Gastroesophageal sphincter (tissue), 4 donors: ENCODE measurements around the gene EXD2. TPM values are rescaled to one million over a fixed set of nuclear protein-coding genes. Genes with fewer than 3 reads are reported as not detected.
A peak's percentile ranks its signal among the peaks of the same experiment; 100 is the strongest.

ENCODE experiments used
- ATAC-seq: fragments of 150-250 bp; one replicate; pipeline ENCODE4 v1.9.1; 2016; ENCODE audit warnings: mild to moderate bottlenecking, moderate library complexity
- H3K27ac ChIP-seq, 4 donors: fragments of 200-600 bp; sonication (generic) in 3 of 4; 1 replicate in 3 of 4; 2 replicates in 1 of 4; pipeline ENCODE4 v1.5.1; 2016 to 2019
- H3K27me3 ChIP-seq: fragments of 200-600 bp; sonication (generic); one replicate; pipeline ENCODE4 v1.5.1; 2019
- H3K36me3 ChIP-seq, 2 donors: fragments of 200-600 bp; sonication (generic); one replicate each; pipeline ENCODE4 v1.5.1; 2019; ENCODE audit warnings: control low read depth in 1 of 2
- H3K4me1 ChIP-seq, 3 donors: fragments of 200-600 bp; sonication (generic); 1 replicate in 2 of 3; 2 replicates in 1 of 3; pipeline ENCODE4 v1.5.1; 2016 to 2019; ENCODE audit warnings: control low read depth in 2 of 3
- H3K4me3 ChIP-seq, 2 donors: fragments of 200-600 bp; sonication (generic); one replicate each; pipeline ENCODE4 v1.5.1; 2019; ENCODE audit warnings: mild to moderate bottlenecking in 1 of 2, moderate library complexity in 1 of 2
- H3K9me3 ChIP-seq, 3 donors: fragments of 200-600 bp; sonication (generic); one replicate each; pipeline ENCODE4 v1.5.1; 2017 to 2019; ENCODE audit warnings: control low read depth in 2 of 3
- CTCF ChIP-seq, 4 experiments: fragments of 200-600 bp in 2 of 4; fragments of 450-650 bp in 2 of 4; sonication (generic) in 1 of 4; IDR thresholded peaks; one replicate each; pipeline ENCODE4 v1.5.1; 2017 to 2019; ENCODE audit warnings: antibody characterized with exemption in 4 of 4, mild to moderate bottlenecking in 2 of 4, moderate library complexity in 2 of 4
- EP300 ChIP-seq: sonication (generic); formaldehyde crosslinking; IDR thresholded peaks from one replicate; pipeline ENCODE4 v1.6.1; 2017; ENCODE audit warnings: antibody characterized with exemption, mild to moderate bottlenecking
- POLR2A ChIP-seq, 2 donors: fragments of 450-650 bp; IDR thresholded peaks; one replicate each; pipeline ENCODE4 v1.6.1; 2017; ENCODE audit warnings: antibody characterized with exemption in 2 of 2, mild to moderate bottlenecking in 2 of 2, moderate library complexity in 1 of 2
- POLR2AphosphoS5 ChIP-seq: sonication (generic); formaldehyde crosslinking; IDR thresholded peaks from one replicate; pipeline ENCODE4 v1.6.1; 2017; ENCODE audit warnings: antibody characterized with exemption
- WGBS, 2 donors: methylation state at CpG; one replicate each; pipeline ENCODE4 v1.1.5; 2018; ENCODE audit warnings: low coverage in 1 of 2; 5-methylcytosine and 5-hydroxymethylcytosine counted together
- total RNA-seq, 4 donors: library from RNA; depleted of rRNA; stranded (reverse); fragments of >200 nt; gene quantifications; one replicate each; pipeline ENCODE4 v1.1.0, GENCODE V29; 2016

Gene EXD2
- total RNA-seq, 4 donors from 2014 or later, result 16.7 to 37.1 (median 25.8) TPM

- 89 to 95% methylated on average over 4 of the region's 4 CpGs for WGBS, 2 donors
- peaks cover 7% of the 10 kb centered on the region for H3K27me3 ChIP-seq
- ATAC-seq, result no peak
These were observed 76.2 kb downstream of the EXD2 start for GRCh38 chr14:69267492-69267891.

GRCh38 chr14:69268223-69268622 lies 76.9 kb downstream of the EXD2 start:
- Histone ChIP-seq H3K27ac (no peak overlapping the region), H3K4me3 (no peak overlapping the region), H3K36me3 (no peaks in the 10 kb centered on the region), H3K4me1 (peaks cover 0 to under 1% (median 0%) of the 10 kb centered on the region in 3 donors), H3K27me3 (no peaks in the 10 kb centered on the region), H3K9me3 (no peaks in the 10 kb centered on the region)
- ATAC-seq, result peak; percentile 13
- WGBS, 2 donors, result 21 to 38% methylated on average over 2 of the region's 2 CpGs
- no peak for TF ChIP-seq EP300
- peak; percentile 15 for TF ChIP-seq POLR2AphosphoS5

More at GRCh38 chr14:69267492-69267891, 76.2 kb downstream of the EXD2 start:
- Histone ChIP-seq H3K9me3 (no peaks in the 10 kb centered on the region), H3K4me3 (no peak overlapping the region), H3K4me1 (peaks cover 0 to 8% (median 3%) of the 10 kb centered on the region in 3 donors), H3K36me3 (no peaks in the 10 kb centered on the region), H3K27ac (no peak overlapping the region)
- TF ChIP-seq POLR2A (IDR thresholded peaks at IDR 0.05) (no peak), EP300 (no peak), CTCF (IDR thresholded peaks at IDR 0.05) (no peak), POLR2AphosphoS5 (no peak)

- WGBS, 2 donors, result 56 to 69% methylated on average over 2 to 4 of the region's 4 CpGs
- ATAC-seq, result no peak
- no peaks in the 10 kb centered on the region for H3K36me3 ChIP-seq
- no peaks in the 10 kb centered on the region for H3K27me3 ChIP-seq
- TF ChIP-seq CTCF (IDR thresholded peaks at IDR 0.05), result no peak
- TF ChIP-seq POLR2A (IDR thresholded peaks at IDR 0.05), result no peak
- TF ChIP-seq POLR2AphosphoS5, result no peak
- no peak for TF ChIP-seq EP300
- no peaks in the 10 kb centered on the region for H3K4me1 ChIP-seq
- no peak overlapping the region for H3K27ac ChIP-seq
- no peak overlapping the region for H3K4me3 ChIP-seq
- no peaks in the 10 kb centered on the region for H3K9me3 ChIP-seq
These were observed 77.5 kb downstream of the EXD2 start for GRCh38 chr14:69268763-69269162.

- Histone ChIP-seq H3K27ac (no peak overlapping the region), H3K36me3 (no peaks in the 10 kb centered on the region), H3K4me3 (no peak overlapping the region), H3K4me1 (no peaks in the 10 kb centered on the region), H3K27me3 (no peaks in the 10 kb centered on the region), H3K9me3 (no peaks in the 10 kb centered on the region)
- TF ChIP-seq EP300 (no peak), POLR2AphosphoS5 (no peak), CTCF (IDR thresholded peaks at IDR 0.05) (no peak), POLR2A (IDR thresholded peaks at IDR 0.05) (no peak)
- WGBS, 2 donors, result 67 to 100% methylated on average over 1 of the region's 1 CpG
- no peak for ATAC-seq
These were observed 78.1 kb downstream of the EXD2 start for GRCh38 chr14:69269381-69269780.

GRCh38 chr14:69270097-69270496 lies 78.8 kb downstream of the EXD2 start:
- H3K4me3 ChIP-seq, result no peak overlapping the region
- H3K27ac ChIP-seq, result no peak overlapping the region
- H3K9me3 ChIP-seq, result no peaks in the 10 kb centered on the region
- TF ChIP-seq POLR2AphosphoS5, result no peak
- no peak for TF ChIP-seq POLR2A (IDR thresholded peaks at IDR 0.05)
- no peak for TF ChIP-seq CTCF (IDR thresholded peaks at IDR 0.05)
- no peak for TF ChIP-seq EP300
- no peak for ATAC-seq
- no peaks in the 10 kb centered on the region for H3K36me3 ChIP-seq
- WGBS, 2 donors, result 93% methylated on average over 3 to 5 of the region's 10 CpGs
- no peaks in the 10 kb centered on the region for H3K27me3 ChIP-seq
- no peaks in the 10 kb centered on the region for H3K4me1 ChIP-seq
